Measurements from ENCODE around the gene PTPRO. TPM values are rescaled to one million over a fixed set of nuclear protein-coding genes. Genes with fewer than 3 reads are reported as not detected.

PTPRO gene
- total RNA-seq, 2 donors from 2014 or later, result 26.1 to 28.3 TPM

DNA sequence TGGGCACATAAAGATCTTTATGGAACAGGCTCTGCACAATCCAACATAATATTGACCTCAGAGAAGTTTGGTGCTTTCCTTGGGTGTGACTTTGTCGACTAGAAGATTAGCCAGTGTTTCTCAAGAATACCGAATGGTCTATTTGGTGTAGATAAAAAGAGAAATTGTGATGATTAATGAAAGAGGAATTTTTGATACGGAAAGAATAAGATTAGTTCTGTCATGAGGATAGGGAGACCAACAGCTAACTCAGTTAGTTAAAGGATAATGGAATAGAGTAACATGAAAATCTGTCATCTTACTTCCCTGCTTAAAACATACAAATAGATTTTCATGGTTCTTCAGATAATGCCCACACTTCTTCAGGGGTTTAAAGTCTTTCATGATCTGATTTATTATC is 24.2 kb downstream of the PTPRO start:
- Histone ChIP-seq H3K4me3 (no peak overlapping the region), H3K4me1 (no peaks in the 10 kb centered on the region), H3K9me3 (no peaks in the 10 kb centered on the region), H3K36me3 (no peaks in the 10 kb centered on the region), H3K27ac (no peak overlapping the region), H3K9ac (ENCODE audit: low read depth in 2 of 2, low read length in 2 of 2) (no peak overlapping the region), H3K27me3 (no peaks in the 10 kb centered on the region)
- intact Hi-C loops (cut with DNase I), result no loop called here
- TF ChIP-seq, protein P1, sequence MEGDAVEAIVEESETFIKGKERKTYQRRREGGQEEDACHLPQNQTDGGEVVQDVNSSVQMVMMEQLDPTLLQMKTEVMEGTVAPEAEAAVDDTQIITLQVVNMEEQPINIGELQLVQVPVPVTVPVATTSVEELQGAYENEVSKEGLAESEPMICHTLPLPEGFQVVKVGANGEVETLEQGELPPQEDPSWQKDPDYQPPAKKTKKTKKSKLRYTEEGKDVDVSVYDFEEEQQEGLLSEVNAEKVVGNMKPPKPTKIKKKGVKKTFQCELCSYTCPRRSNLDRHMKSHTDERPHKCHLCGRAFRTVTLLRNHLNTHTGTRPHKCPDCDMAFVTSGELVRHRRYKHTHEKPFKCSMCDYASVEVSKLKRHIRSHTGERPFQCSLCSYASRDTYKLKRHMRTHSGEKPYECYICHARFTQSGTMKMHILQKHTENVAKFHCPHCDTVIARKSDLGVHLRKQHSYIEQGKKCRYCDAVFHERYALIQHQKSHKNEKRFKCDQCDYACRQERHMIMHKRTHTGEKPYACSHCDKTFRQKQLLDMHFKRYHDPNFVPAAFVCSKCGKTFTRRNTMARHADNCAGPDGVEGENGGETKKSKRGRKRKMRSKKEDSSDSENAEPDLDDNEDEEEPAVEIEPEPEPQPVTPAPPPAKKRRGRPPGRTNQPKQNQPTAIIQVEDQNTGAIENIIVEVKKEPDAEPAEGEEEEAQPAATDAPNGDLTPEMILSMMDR (IDR thresholded peaks at IDR 0.05), result no peak
- DNase-seq, result no peak

DNA sequence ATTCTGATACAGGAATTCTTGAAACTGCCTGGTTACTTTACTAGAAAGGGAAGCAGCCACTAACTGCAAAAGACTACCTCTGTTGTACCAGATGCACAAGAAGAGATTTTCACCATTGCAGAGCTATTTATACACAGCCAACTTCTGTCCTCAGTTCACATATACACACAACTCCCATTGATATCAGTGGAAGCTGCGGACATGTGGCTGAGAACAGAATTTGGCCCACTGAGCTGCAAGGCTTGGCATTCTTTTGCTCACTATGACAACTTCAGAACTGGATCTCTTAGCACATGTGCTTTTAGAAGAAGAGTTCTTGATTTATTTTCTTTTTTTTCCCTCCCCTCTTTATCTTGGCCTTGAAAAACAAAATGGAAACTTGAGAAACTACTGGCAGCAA is 28.3 kb downstream of the PTPRO start:
- Histone ChIP-seq H3K27me3 (no peaks in the 10 kb centered on the region), H3K9ac (ENCODE audit: low read depth in 2 of 2, low read length in 2 of 2) (no peak overlapping the region), H3K9me3 (no peaks in the 10 kb centered on the region), H3K4me3 (no peak overlapping the region), H3K4me1 (no peaks in the 10 kb centered on the region), H3K36me3 (no peaks in the 10 kb centered on the region), H3K27ac (no peak overlapping the region)
- intact Hi-C loops (cut with DNase I), result no loop called here
- no peak for DNase-seq
- TF ChIP-seq, protein P1 (IDR thresholded peaks at IDR 0.05), result no peak

DNA sequence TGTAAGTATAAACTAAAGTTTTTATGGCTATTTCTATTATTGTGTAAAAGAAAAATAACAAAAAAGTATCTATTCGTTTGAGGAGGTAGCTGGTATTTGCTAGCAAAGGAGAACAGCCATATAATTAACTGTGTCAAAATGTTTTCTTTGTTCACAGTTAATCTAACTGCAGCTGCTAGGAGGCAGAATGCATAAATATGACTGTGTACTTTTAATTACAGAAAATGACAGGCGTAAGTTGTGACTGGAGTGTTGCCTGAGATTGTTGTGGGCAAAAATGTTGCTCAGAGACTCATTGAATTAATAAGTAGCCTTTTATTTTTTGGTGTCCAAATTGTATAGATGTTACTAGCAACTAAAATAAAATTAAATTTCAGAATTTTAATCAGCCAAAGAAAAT is 33.5 kb downstream of the PTPRO start:
- H3K4me3 ChIP-seq, result no peak overlapping the region
- H3K27ac ChIP-seq, result no peak overlapping the region
- no peak for DNase-seq
- no peaks in the 10 kb centered on the region for H3K4me1 ChIP-seq
- H3K27me3 ChIP-seq, result no peaks in the 10 kb centered on the region
- H3K9ac ChIP-seq (ENCODE audit: low read depth in 2 of 2, low read length in 2 of 2), result no peak overlapping the region
- intact Hi-C loops (cut with DNase I), result no loop called here
- TF ChIP-seq, protein P1 (IDR thresholded peaks at IDR 0.05), result no peak
- H3K36me3 ChIP-seq, result no peaks in the 10 kb centered on the region
- no peaks in the 10 kb centered on the region for H3K9me3 ChIP-seq

DNA sequence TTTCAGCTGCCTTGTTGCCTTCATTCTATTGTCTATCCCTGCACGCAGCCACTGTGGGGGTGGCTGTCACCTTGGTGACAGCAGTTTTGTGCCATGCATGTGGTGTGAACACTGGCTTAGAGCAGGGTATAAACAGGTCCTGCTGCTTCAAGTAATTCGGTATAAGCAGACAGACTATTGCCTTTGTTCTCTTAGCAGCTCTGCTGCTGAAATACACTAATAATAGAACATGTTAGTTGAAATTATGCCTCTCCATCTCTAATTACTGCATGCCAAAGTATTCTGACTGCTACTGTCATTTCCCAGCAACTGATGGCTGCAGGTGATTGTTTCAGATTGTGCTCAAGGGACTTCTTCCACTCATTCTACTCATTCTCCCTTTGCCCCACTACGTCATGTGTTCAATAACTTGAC is 34.6 kb downstream of the PTPRO start:
- no peak overlapping the region for H3K27ac ChIP-seq
- H3K27me3 ChIP-seq, result no peaks in the 10 kb centered on the region
- H3K9ac ChIP-seq (ENCODE audit: low read depth in 2 of 2, low read length in 2 of 2), result no peak overlapping the region
- no peaks in the 10 kb centered on the region for H3K36me3 ChIP-seq
- no peaks in the 10 kb centered on the region for H3K4me1 ChIP-seq
- H3K4me3 ChIP-seq, result no peak overlapping the region
- intact Hi-C loops (cut with DNase I), result no loop called here
- TF ChIP-seq, protein P1 (IDR thresholded peaks at IDR 0.05), result no peak
- DNase-seq, result no peak
- H3K9me3 ChIP-seq, result no peaks in the 10 kb centered on the region

DNA sequence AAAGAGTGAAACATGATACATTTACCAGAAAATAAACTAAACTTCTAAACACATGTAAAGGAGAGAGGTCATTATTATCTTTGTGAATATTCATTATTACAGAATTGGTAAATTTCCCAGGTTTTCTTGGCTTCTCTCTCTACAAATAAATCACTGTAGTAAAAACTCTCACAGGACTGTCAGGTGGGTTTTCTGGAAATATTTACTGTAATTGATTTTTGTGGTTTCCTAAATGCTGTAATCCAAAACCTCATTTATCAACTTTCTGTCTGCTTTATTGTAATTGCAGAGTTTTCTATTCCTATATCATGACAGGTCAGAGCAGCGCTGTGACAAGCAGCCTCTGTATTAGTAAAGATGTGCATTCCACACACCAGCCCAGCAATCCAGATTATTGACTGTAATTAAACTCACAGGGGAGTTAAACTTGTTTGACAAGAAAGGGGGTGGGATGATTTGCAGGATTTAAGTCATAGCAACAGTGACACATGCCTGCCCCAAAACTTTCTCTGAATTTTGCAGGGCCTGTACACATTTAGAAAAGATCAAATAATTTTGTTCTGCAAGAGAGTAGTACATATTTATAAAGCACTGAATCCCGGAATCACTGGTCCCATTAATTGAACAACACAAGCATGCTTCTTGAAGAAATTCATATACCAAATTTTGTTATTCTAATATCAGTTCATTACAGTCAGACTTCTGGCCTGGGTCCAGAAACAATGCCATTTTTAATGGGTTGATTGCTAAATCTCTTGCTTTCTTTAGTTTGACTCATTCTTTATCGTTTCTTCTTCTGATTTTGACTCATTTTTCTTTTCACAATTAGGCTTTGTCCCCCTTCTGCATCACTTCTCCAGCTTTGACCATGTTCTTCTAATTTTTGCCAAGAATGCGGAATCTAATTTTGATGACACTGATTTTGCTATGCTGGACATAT is 42.2 kb downstream of the PTPRO start:
- TF ChIP-seq, protein P1 (IDR thresholded peaks at IDR 0.05), result no peak
- intact Hi-C loops (cut with DNase I), result no loop called here
- Histone ChIP-seq H3K9ac (ENCODE audit: low read depth in 2 of 2, low read length in 2 of 2) (no peak overlapping the region), H3K4me3 (no peak overlapping the region), H3K27ac (no peak overlapping the region), H3K36me3 (no peaks in the 10 kb centered on the region), H3K4me1 (no peaks in the 10 kb centered on the region), H3K27me3 (no peaks in the 10 kb centered on the region), H3K9me3 (no peaks in the 10 kb centered on the region)
- no peak for DNase-seq
